HEK293 (cell line): ENCODE data around the gene SCAANT1.

ENCODE experiments used
- CTCF ChIA-PET: fragments of 350-600 bp; formaldehyde crosslinking; extraction: SDS; loops from one replicate; lab custom pipeline; 2021; ENCODE audit warnings: antibody characterized with exemption; lab: Yijun Ruan, JAX
- POLR2A ChIA-PET: fragments of 300-600 bp; formaldehyde crosslinking; extraction: SDS; loops from one replicate; lab custom pipeline; 2020; ENCODE audit warnings: antibody characterized with exemption, inconsistent platforms; lab: Yijun Ruan, JAX
- H3K27ac ChIP-seq: fragments of 200-500 bp; sonication (Bioruptor generic); 2 replicates; pipeline ENCODE4 v1.5.1; 2014; ENCODE audit warnings: low read depth, low read length, control low read depth, inconsistent platforms; ENCODE audit errors: extremely low read depth
- H3K36me3 ChIP-seq, 2 experiments: fragments of 200-500 bp in 1 of 2; sonication (Bioruptor generic) in 1 of 2; 1 replicate in 1 of 2; 2 replicates in 1 of 2; pipeline ENCODE4 v1.5.1; 2014 to 2017; ENCODE audit warnings: inconsistent platforms in 2 of 2, low read length in 2 of 2; ENCODE audit not compliant: control insufficient read depth in 2 of 2, insufficient read depth in 1 of 2
- H3K4me1 ChIP-seq: fragments of 200-500 bp; sonication (Bioruptor generic); 2 replicates; pipeline ENCODE4 v1.5.1; 2014; ENCODE audit warnings: mild to moderate bottlenecking, low read length, inconsistent platforms; ENCODE audit not compliant: control insufficient read depth, insufficient read depth
- H3K4me3 ChIP-seq: 2 replicates; pipeline ENCODE4 v1.5.1; 2011; ENCODE audit warnings: low read depth, mild to moderate bottlenecking, control low read depth, low read length, moderate library complexity
- H3K9me3 ChIP-seq: fragments of 200-500 bp; sonication (Bioruptor generic); 2 replicates; pipeline ENCODE4 v1.5.1; 2014; ENCODE audit warnings: low read depth, low read length, inconsistent platforms; ENCODE audit not compliant: control insufficient read depth, insufficient read depth
- HOXD13 ChIP-seq: sonication (generic); formaldehyde crosslinking; IDR thresholded peaks from 2 replicates; pipeline ENCODE4 v1.8.0; 2022; ENCODE audit warnings: missing genetic modification reagents, borderline replicate concordance
- IKZF3 ChIP-seq: fragments of 450-650 bp; IDR thresholded peaks from 2 replicates; pipeline ENCODE4 v1.5.0; 2018; ENCODE audit warnings: missing biosample characterization, mild to moderate bottlenecking, missing genetic modification characterization, moderate library complexity
- KLF1 ChIP-seq: fragments of 450-650 bp; formaldehyde crosslinking; IDR thresholded peaks from 2 replicates; pipeline ENCODE4 v1.5.1; 2016; ENCODE audit warnings: missing biosample characterization, missing genetic modification characterization
- ZBTB17 ChIP-seq: fragments of 450-650 bp; formaldehyde crosslinking; IDR thresholded peaks from 2 replicates; pipeline ENCODE4 v1.5.1; 2016; ENCODE audit warnings: missing biosample characterization, missing genetic modification characterization
- ZBTB20 ChIP-seq: fragments of 450-650 bp; formaldehyde crosslinking; IDR thresholded peaks from 2 replicates; pipeline ENCODE4 v1.5.1; 2016; ENCODE audit warnings: missing biosample characterization, missing genetic modification characterization
- ZEB2 ChIP-seq: fragments of 450-650 bp; formaldehyde crosslinking; IDR thresholded peaks from 2 replicates; pipeline ENCODE4 v1.5.1; 2016; ENCODE audit warnings: missing biosample characterization, missing genetic modification characterization
- ZNF114 ChIP-seq: fragments of 450-650 bp; formaldehyde crosslinking; IDR thresholded peaks from 2 replicates; pipeline ENCODE4 v1.5.0; 2017; ENCODE audit warnings: missing biosample characterization, missing genetic modification characterization
- ZNF155 ChIP-seq: fragments of 450-650 bp; formaldehyde crosslinking; IDR thresholded peaks from 2 replicates; pipeline ENCODE4 v1.5.1; 2016; ENCODE audit warnings: missing biosample characterization, missing genetic modification characterization
- ZNF266 ChIP-seq: fragments of 450-650 bp; formaldehyde crosslinking; IDR thresholded peaks from 2 replicates; pipeline ENCODE4 v1.5.1; 2016; ENCODE audit warnings: missing biosample characterization, missing genetic modification characterization, low read depth
- ZNF335 ChIP-seq: fragments of 450-650 bp; formaldehyde crosslinking; conservative IDR thresholded peaks from 2 replicates; pipeline ENCODE4 v1.5.1; 2016; ENCODE audit warnings: missing biosample characterization, missing genetic modification characterization
- ZNF501 ChIP-seq: fragments of 450-650 bp; formaldehyde crosslinking; IDR thresholded peaks from 2 replicates; pipeline ENCODE4 v1.5.1; 2016; ENCODE audit warnings: missing biosample characterization, missing genetic modification characterization
- ZNF658 ChIP-seq: fragments of 450-650 bp; formaldehyde crosslinking; IDR thresholded peaks from 2 replicates; pipeline ENCODE4; 2016; ENCODE audit warnings: missing biosample characterization, missing genetic modification characterization
- ZNF776 ChIP-seq: fragments of 450-650 bp; formaldehyde crosslinking; IDR thresholded peaks from 2 replicates; pipeline ENCODE4 v1.5.0; 2017; ENCODE audit warnings: missing biosample characterization, missing genetic modification characterization, borderline replicate concordance
- ZNF785 ChIP-seq: fragments of 450-650 bp; formaldehyde crosslinking; IDR thresholded peaks from 2 replicates; pipeline ENCODE4 v1.5.1; 2016; ENCODE audit warnings: missing biosample characterization, missing genetic modification characterization
- ZSCAN23 ChIP-seq: fragments of 450-650 bp; formaldehyde crosslinking; IDR thresholded peaks from 2 replicates; pipeline ENCODE4 v1.5.1; 2016; ENCODE audit warnings: missing biosample characterization, missing genetic modification characterization
- ZXDB ChIP-seq: fragments of 450-650 bp; formaldehyde crosslinking; IDR thresholded peaks from 2 replicates; pipeline ENCODE4 v1.5.1; 2016; ENCODE audit warnings: missing biosample characterization, missing genetic modification characterization
- TF ChIP-seq, protein P1 (sequence below): fragments of 450-650 bp; formaldehyde crosslinking; IDR thresholded peaks from 2 replicates; pipeline ENCODE4 v1.5.1; 2016; ENCODE audit warnings: missing biosample characterization, missing genetic modification characterization
- TF ChIP-seq, protein P2 (sequence below): fragments of 450-650 bp; formaldehyde crosslinking; IDR thresholded peaks from 2 replicates; pipeline ENCODE4 v1.5.1; 2016; ENCODE audit warnings: missing biosample characterization, missing genetic modification characterization, borderline replicate concordance
- TF ChIP-seq, protein P3 (sequence below): fragments of 450-650 bp; formaldehyde crosslinking; IDR thresholded peaks from 2 replicates; pipeline ENCODE4 v1.5.1; 2016; ENCODE audit warnings: missing biosample characterization, missing genetic modification characterization
- TF ChIP-seq, protein P4 (sequence below): fragments of 450-650 bp; formaldehyde crosslinking; IDR thresholded peaks from 2 replicates; pipeline ENCODE4 v1.5.1; 2016; ENCODE audit warnings: missing biosample characterization, missing genetic modification characterization, borderline replicate concordance

The SCAANT1 gene

GRCh38 chr3:63874769-63875168, 37.4 kb downstream of the SCAANT1 start:
- H3K27ac ChIP-seq, result no peak overlapping the region
- no peak for TF ChIP-seq ZNF155 (tag by site-specific recombination)
- TF ChIP-seq, protein P1, sequence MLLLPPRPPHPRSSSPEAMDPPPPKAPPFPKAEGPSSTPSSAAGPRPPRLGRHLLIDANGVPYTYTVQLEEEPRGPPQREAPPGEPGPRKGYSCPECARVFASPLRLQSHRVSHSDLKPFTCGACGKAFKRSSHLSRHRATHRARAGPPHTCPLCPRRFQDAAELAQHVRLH (tag by site-specific recombination), result no peak
- TF ChIP-seq, protein P2, sequence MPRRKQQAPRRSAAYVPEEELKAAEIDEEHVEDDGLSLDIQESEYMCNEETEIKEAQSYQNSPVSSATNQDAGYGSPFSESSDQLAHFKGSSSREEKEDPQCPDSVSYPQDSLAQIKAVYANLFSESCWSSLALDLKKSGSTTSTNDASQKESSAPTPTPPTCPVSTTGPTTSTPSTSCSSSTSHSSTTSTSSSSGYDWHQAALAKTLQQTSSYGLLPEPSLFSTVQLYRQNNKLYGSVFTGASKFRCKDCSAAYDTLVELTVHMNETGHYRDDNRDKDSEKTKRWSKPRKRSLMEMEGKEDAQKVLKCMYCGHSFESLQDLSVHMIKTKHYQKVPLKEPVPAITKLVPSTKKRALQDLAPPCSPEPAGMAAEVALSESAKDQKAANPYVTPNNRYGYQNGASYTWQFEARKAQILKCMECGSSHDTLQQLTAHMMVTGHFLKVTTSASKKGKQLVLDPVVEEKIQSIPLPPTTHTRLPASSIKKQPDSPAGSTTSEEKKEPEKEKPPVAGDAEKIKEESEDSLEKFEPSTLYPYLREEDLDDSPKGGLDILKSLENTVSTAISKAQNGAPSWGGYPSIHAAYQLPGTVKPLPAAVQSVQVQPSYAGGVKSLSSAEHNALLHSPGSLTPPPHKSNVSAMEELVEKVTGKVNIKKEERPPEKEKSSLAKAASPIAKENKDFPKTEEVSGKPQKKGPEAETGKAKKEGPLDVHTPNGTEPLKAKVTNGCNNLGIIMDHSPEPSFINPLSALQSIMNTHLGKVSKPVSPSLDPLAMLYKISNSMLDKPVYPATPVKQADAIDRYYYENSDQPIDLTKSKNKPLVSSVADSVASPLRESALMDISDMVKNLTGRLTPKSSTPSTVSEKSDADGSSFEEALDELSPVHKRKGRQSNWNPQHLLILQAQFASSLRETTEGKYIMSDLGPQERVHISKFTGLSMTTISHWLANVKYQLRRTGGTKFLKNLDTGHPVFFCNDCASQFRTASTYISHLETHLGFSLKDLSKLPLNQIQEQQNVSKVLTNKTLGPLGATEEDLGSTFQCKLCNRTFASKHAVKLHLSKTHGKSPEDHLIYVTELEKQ, result no peak
- TF ChIP-seq IKZF3 (tag by site-specific recombination), result no peak
- no peak for TF ChIP-seq ZEB2 (tag by site-specific recombination)
- TF ChIP-seq, protein P3, sequence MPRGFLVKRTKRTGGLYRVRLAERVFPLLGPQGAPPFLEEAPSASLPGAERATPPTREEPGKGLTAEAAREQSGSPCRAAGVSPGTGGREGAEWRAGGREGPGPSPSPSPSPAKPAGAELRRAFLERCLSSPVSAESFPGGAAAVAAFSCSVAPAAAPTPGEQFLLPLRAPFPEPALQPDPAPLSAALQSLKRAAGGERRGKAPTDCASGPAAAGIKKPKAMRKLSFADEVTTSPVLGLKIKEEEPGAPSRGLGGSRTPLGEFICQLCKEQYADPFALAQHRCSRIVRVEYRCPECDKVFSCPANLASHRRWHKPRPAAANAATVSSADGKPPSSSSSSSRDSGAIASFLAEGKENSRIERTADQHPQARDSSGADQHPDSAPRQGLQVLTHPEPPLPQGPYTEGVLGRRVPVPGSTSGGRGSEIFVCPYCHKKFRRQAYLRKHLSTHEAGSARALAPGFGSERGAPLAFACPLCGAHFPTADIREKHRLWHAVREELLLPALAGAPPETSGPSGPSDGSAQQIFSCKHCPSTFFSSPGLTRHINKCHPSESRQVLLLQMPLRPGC (tag by site-specific recombination), result no peak
- TF ChIP-seq ZBTB20 (tag by site-specific recombination), result no peak
- no peak for TF ChIP-seq KLF1 (tag by site-specific recombination)
- no peak for TF ChIP-seq HOXD13 (CRISPR knock-in tag)
- no peak for TF ChIP-seq ZXDB
- TF ChIP-seq, all 188 proteins: peak for 0
- Histone ChIP-seq H3K9me3 (no peaks in the 10 kb centered on the region), H3K4me3 (no peak overlapping the region), H3K4me1 (peaks cover 5% of the 10 kb centered on the region), H3K36me3 (no peaks in the 10 kb centered on the region)
- CTCF ChIA-PET, result interaction anchor here (0.7 to 0.9 kb wide), 2 partner anchors 17 to 86 kb away, joined by 3 to 4 read pairs; no protein-coding TSS in a partner anchor
- POLR2A ChIA-PET, result no interaction called here

DNA sequence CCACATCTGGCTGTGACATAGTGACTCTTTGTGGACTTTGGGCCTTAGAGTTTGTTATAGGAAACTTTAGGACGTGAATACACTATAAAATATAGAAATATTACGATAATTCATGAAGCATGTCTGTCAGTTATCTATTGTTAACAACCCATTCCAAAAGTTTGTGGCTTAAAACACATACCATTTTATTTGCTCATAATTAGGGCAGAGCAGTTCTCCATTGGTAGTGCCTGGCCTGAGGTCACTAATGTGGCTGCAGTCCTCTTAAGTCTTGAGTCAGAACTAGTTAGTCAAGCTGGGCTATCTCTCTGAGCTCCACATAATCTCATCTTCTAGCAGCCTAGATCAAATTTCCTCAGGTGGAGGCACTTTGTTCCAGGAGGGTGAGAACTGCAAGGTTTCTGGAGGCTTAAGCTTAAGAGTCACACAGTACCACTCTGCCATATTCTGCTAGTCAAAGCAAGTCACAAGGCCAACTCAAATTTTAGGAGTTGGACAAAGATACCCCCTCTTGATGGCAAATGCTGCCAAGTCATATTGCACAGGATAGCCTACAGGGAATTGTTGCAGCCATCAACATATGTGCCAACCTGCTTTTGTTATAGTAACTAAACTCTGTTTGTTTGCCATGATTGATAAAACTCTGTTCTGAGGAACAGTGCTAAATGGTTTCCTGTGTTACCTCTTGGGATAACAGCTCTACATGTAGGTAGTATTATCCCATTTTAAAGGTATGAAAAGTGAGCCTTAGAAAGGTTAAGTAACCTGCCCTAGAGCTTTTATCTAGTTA, 39.9 kb downstream of the SCAANT1 start:
- Histone ChIP-seq H3K9me3 (no peaks in the 10 kb centered on the region), H3K27ac (no peak overlapping the region), H3K4me1 (peaks cover 5% of the 10 kb centered on the region), H3K36me3 (peaks cover 0 to 2% of the 10 kb centered on the region in 2 experiments; a peak in 1 of 3 replicates)
- CTCF ChIA-PET, result no interaction called here
- peak; percentile 76 for TF ChIP-seq ZBTB17 (tag by site-specific recombination)
- no peak for TF ChIP-seq ZSCAN23
- TF ChIP-seq ZNF501 (tag by site-specific recombination), result no peak
- TF ChIP-seq, all 188 proteins: peak for 1
- no peak overlapping the region for H3K4me3 ChIP-seq
- POLR2A ChIA-PET, result no interaction called here

DNA sequence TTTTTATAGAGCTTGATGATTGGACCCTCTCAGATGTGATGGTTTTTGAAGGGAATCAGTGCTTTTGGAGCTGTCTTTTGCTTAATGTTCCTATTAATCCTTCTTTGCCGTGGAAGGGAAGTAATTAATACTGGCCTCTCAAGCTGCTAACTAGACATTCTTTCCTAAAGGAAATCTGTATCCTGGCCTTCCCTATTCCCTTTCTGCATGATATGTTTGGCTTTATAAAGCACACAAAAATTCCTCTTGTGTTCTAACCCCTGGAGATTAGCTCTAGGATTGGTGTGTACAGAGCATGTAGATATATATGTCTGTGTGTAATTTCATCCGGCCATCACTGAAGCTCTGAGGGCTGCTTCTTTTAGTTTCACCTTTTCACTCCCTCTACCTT, 41.6 kb downstream of the SCAANT1 start:
- Histone ChIP-seq H3K9me3 (no peaks in the 10 kb centered on the region), H3K27ac (no peak overlapping the region), H3K4me1 (peaks cover 3% of the 10 kb centered on the region), H3K36me3 (peaks cover 0 to 4% of the 10 kb centered on the region in 2 experiments; a peak in 1 of 3 replicates), H3K4me3 (no peak overlapping the region)
- POLR2A ChIA-PET, result no interaction called here
- CTCF ChIA-PET, result interaction anchor here (0.5 kb wide), 1 partner anchor 9 kb away, joined by 3 read pairs; no protein-coding TSS in a partner anchor
- TF ChIP-seq ZNF266 (tag by site-specific recombination), result no peak
- TF ChIP-seq ZNF658 (tag by site-specific recombination), result no peak
- TF ChIP-seq ZNF776 (tag by site-specific recombination), result no peak
- TF ChIP-seq ZNF335 (tag by site-specific recombination), result no peak
- TF ChIP-seq ZNF155 (tag by site-specific recombination), result no peak
- TF ChIP-seq, protein P4, sequence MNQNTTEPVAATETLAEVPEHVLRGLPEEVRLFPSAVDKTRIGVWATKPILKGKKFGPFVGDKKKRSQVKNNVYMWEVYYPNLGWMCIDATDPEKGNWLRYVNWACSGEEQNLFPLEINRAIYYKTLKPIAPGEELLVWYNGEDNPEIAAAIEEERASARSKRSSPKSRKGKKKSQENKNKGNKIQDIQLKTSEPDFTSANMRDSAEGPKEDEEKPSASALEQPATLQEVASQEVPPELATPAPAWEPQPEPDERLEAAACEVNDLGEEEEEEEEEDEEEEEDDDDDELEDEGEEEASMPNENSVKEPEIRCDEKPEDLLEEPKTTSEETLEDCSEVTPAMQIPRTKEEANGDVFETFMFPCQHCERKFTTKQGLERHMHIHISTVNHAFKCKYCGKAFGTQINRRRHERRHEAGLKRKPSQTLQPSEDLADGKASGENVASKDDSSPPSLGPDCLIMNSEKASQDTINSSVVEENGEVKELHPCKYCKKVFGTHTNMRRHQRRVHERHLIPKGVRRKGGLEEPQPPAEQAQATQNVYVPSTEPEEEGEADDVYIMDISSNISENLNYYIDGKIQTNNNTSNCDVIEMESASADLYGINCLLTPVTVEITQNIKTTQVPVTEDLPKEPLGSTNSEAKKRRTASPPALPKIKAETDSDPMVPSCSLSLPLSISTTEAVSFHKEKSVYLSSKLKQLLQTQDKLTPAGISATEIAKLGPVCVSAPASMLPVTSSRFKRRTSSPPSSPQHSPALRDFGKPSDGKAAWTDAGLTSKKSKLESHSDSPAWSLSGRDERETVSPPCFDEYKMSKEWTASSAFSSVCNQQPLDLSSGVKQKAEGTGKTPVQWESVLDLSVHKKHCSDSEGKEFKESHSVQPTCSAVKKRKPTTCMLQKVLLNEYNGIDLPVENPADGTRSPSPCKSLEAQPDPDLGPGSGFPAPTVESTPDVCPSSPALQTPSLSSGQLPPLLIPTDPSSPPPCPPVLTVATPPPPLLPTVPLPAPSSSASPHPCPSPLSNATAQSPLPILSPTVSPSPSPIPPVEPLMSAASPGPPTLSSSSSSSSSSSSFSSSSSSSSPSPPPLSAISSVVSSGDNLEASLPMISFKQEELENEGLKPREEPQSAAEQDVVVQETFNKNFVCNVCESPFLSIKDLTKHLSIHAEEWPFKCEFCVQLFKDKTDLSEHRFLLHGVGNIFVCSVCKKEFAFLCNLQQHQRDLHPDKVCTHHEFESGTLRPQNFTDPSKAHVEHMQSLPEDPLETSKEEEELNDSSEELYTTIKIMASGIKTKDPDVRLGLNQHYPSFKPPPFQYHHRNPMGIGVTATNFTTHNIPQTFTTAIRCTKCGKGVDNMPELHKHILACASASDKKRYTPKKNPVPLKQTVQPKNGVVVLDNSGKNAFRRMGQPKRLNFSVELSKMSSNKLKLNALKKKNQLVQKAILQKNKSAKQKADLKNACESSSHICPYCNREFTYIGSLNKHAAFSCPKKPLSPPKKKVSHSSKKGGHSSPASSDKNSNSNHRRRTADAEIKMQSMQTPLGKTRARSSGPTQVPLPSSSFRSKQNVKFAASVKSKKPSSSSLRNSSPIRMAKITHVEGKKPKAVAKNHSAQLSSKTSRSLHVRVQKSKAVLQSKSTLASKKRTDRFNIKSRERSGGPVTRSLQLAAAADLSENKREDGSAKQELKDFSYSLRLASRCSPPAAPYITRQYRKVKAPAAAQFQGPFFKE (tag by site-specific recombination), result no peak
- TF ChIP-seq ZNF114, result no peak
- no peak for TF ChIP-seq ZNF785 (tag by site-specific recombination)
